ENCODE results near the gene MAGI1. TPM values are rescaled to one million over a fixed set of nuclear protein-coding genes. Genes with fewer than 3 reads are reported as not detected.

Gene MAGI1
- total RNA-seq, 1 experiment from 2014 or later: 58.2 TPM

- no peak for TF ChIP-seq CREM (CRISPR knock-in tag; IDR thresholded peaks at IDR 0.05)
- TF ChIP-seq ERG (CRISPR knock-in tag; IDR thresholded peaks at IDR 0.05): no peak
Measured at GRCh38 chr3:65745306-65745705, 293.4 kb downstream of the MAGI1 start (continued).

DNA sequence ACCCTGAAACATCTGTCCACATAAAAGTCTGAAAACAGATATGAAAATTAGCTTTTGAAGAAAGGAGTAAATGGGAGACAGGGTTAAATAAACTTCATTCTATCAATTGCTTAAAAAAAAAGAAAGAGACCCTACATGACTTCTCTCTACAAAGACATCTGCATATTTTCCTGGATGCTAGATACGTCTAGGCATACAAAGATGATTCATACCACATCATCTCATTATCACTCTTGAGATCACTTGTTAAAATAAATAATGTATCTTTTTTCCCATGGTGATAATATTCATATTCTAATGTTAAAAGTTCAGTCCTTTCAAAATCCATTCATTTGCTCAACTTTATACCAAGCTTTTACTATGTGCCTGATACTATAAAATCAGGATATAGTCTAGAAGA, 295.8 kb downstream of the MAGI1 start:
- DNase-seq (ENCODE audit: low spot score): no peak
- ChIA-PET CTCF (no interaction called here), POLR2A (no interaction called here)
- Mint-ChIP-seq H3K36me3 (no peaks in the 10 kb centered on the region), H3K4me1 (peaks cover 22% of the 10 kb centered on the region), H3K4me3 (no peak overlapping the region), H3K27me3 (ENCODE audit: low read depth) (no peaks in the 10 kb centered on the region), H3K27ac (no peak overlapping the region), H3K9me3 (no peaks in the 10 kb centered on the region)
- TF ChIP-seq IRF2 (CRISPR knock-in tag; IDR thresholded peaks at IDR 0.05; ENCODE audit: borderline replicate concordance, low read depth): no peak
- no peak for TF ChIP-seq RORB (CRISPR knock-in tag; IDR thresholded peaks at IDR 0.05)
- TF ChIP-seq, protein P1, sequence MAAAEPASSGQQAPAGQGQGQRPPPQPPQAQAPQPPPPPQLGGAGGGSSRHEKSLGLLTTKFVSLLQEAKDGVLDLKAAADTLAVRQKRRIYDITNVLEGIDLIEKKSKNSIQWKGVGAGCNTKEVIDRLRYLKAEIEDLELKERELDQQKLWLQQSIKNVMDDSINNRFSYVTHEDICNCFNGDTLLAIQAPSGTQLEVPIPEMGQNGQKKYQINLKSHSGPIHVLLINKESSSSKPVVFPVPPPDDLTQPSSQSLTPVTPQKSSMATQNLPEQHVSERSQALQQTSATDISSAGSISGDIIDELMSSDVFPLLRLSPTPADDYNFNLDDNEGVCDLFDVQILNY (CRISPR knock-in tag; IDR thresholded peaks at IDR 0.05): no peak
- TF ChIP-seq KAT7 (CRISPR knock-in tag; IDR thresholded peaks at IDR 0.05; ENCODE audit: borderline replicate concordance): no peak
- TF ChIP-seq HMGXB4 (CRISPR knock-in tag; IDR thresholded peaks at IDR 0.05): no peak
- no peak for TF ChIP-seq SP1 (CRISPR knock-in tag; conservative IDR thresholded peaks at IDR 0.05)
- TF ChIP-seq GTF2I (CRISPR knock-in tag; conservative IDR thresholded peaks at IDR 0.05): no peak
- no peak for TF ChIP-seq TP53 (CRISPR knock-in tag; IDR thresholded peaks at IDR 0.05)
- no peak for TF ChIP-seq ZNF671 (CRISPR knock-in tag; IDR thresholded peaks at IDR 0.05)
- TF ChIP-seq, protein P2, sequence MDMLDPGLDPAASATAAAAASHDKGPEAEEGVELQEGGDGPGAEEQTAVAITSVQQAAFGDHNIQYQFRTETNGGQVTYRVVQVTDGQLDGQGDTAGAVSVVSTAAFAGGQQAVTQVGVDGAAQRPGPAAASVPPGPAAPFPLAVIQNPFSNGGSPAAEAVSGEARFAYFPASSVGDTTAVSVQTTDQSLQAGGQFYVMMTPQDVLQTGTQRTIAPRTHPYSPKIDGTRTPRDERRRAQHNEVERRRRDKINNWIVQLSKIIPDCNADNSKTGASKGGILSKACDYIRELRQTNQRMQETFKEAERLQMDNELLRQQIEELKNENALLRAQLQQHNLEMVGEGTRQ (CRISPR knock-in tag; IDR thresholded peaks at IDR 0.05): no peak
- ATAC-seq: no peak

- H3K27ac Mint-ChIP-seq: no peak overlapping the region
- CTCF ChIA-PET: interaction anchor here (2.2 kb wide), 1 partner anchor 10 kb away, joined by 5 read pairs; no protein-coding TSS in a partner anchor
- TF ChIP-seq EMX1 (CRISPR knock-in tag; IDR thresholded peaks at IDR 0.05) (no peak), ETV6 (CRISPR knock-in tag; IDR thresholded peaks at IDR 0.05) (no peak), ESRRA (CRISPR knock-in tag; IDR thresholded peaks at IDR 0.05; ENCODE audit: borderline replicate concordance) (no peak), ZNF138 (CRISPR knock-in tag; conservative IDR thresholded peaks at IDR 0.05) (no peak), ZBTB43 (CRISPR knock-in tag; IDR thresholded peaks at IDR 0.05) (no peak), SMAD4 (CRISPR knock-in tag; IDR thresholded peaks at IDR 0.05) (no peak), ZNF281 (CRISPR knock-in tag; IDR thresholded peaks at IDR 0.05) (no peak), RORB (CRISPR knock-in tag; IDR thresholded peaks at IDR 0.05) (no peak), FOXP4 (CRISPR knock-in tag; IDR thresholded peaks at IDR 0.05) (no peak)
- TF ChIP-seq, protein P3, sequence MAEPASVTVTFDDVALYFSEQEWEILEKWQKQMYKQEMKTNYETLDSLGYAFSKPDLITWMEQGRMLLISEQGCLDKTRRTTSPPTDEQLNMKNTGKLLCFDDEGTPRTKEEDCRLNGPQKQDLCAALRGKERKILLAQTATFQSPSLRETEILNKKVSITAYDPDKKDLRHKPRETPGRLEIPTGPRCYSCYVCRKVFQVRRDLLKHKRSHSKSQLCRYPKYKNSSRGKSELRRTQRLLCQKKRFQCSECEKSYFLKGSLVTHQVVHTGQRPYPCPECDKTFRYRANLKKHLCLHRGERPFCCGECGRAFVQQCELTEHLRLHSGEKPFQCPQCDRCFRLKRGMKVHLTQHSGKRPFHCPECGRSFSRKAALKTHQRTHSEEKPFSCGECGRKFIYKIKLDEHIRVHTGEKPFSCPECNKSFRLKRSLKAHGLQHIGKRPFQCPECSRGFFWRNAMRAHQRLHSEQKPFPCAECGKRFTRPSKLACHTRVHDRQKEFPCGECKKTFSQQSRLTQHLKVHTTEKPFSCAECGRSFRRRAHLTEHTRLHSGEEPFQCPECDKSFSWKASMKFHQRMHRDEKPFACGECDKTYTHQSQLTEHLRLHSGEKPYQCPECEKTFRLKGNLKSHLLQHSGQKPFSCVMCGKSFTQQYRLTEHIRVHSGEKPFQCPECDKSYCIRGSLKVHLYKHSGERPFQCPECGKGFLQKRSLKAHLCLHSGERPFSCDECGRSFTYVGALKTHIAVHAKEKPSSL (CRISPR knock-in tag; conservative IDR thresholded peaks at IDR 0.05): no peak
Measured at GRCh38 chr3:65741540-65741939, 297.2 kb downstream of the MAGI1 start.

More at GRCh38 chr3:65741540-65741939, 297.2 kb downstream of the MAGI1 start:
- DNase-seq (ENCODE audit: low spot score) (no peak), ATAC-seq (no peak)
- no peaks in the 10 kb centered on the region for H3K27me3 Mint-ChIP-seq (ENCODE audit: low read depth)
- no peaks in the 10 kb centered on the region for H3K36me3 Mint-ChIP-seq
- peaks cover 20% of the 10 kb centered on the region for H3K4me1 Mint-ChIP-seq
- H3K9me3 Mint-ChIP-seq: no peaks in the 10 kb centered on the region
- POLR2A ChIA-PET: no interaction called here
- H3K4me3 Mint-ChIP-seq: no peak overlapping the region

Data from WTC11 (cell line).